H9 (cell line): ENCODE data around the gene TACC2. TPM values are rescaled to one million over a fixed set of nuclear protein-coding genes. Genes with fewer than 3 reads are reported as not detected.

Experiments used
- DNase-seq: peaks from one replicate; pipeline ENCODE4 v3.0.0-alpha.2; 2017
- H2AFZ ChIP-seq: one replicate; pipeline ENCODE4 v1.6.1; 2013; ENCODE audit warnings: mild to moderate bottlenecking, low read length, control low read depth, moderate library complexity
- H2AK5ac ChIP-seq: 2 replicates; pipeline ENCODE4 v1.6.1; 2013; ENCODE audit warnings: low read length, control low read depth, mixed read lengths; ENCODE audit not compliant: insufficient read length
- H2BK120ac ChIP-seq: one replicate; pipeline ENCODE4 v1.6.1; 2013; ENCODE audit warnings: low read depth, mild to moderate bottlenecking, low read length, control low read depth, inconsistent platforms; ENCODE audit not compliant: poor library complexity, severe bottlenecking
- H2BK12ac ChIP-seq: 2 replicates; pipeline ENCODE4 v1.6.1; 2013; ENCODE audit warnings: low read length, control low read depth, mixed read lengths, low read depth; ENCODE audit not compliant: insufficient read length
- H2BK15ac ChIP-seq: 2 replicates; pipeline ENCODE4 v1.6.1; 2013; ENCODE audit warnings: low read depth, low read length, control low read depth
- H2BK20ac ChIP-seq: one replicate; pipeline ENCODE4 v1.6.1; 2013; ENCODE audit warnings: low read depth, mild to moderate bottlenecking, low read length, control low read depth, inconsistent platforms; ENCODE audit not compliant: poor library complexity, severe bottlenecking
- H2BK5ac ChIP-seq: 2 replicates; pipeline ENCODE4 v1.6.1; 2013; ENCODE audit warnings: low read length, control low read depth, mixed read lengths; ENCODE audit not compliant: insufficient read length
- H3K14ac ChIP-seq: 2 replicates; pipeline ENCODE4 v1.6.1; 2013; ENCODE audit warnings: low read length, control low read depth; ENCODE audit not compliant: insufficient read depth
- H3K18ac ChIP-seq: 2 replicates; pipeline ENCODE4 v1.6.1; 2013; ENCODE audit warnings: low read depth, mild to moderate bottlenecking, mixed read lengths, low read length, control low read depth; ENCODE audit not compliant: insufficient read length
- H3K23ac ChIP-seq: 2 replicates; pipeline ENCODE4 v1.6.1; 2013; ENCODE audit warnings: low read length, control low read depth, mixed read lengths, low read depth; ENCODE audit not compliant: insufficient read length
- H3K23me2 ChIP-seq: 2 replicates; pipeline ENCODE4 v1.6.1; 2013; ENCODE audit warnings: low read depth, mild to moderate bottlenecking, mixed read lengths, low read length, control low read depth; ENCODE audit not compliant: insufficient read length, poor library complexity, severe bottlenecking
- H3K27ac ChIP-seq: 2 replicates; pipeline ENCODE4 v1.5.1; 2013; ENCODE audit warnings: low read length, control low read depth, mixed read lengths, low read depth; ENCODE audit not compliant: insufficient read length
- H3K27me3 ChIP-seq: 2 replicates; pipeline ENCODE4 v1.6.1; 2013; ENCODE audit warnings: low read length, control low read depth, inconsistent platforms; ENCODE audit not compliant: insufficient read depth
- H3K4ac ChIP-seq: 2 replicates; pipeline ENCODE4 v1.6.1; 2013; ENCODE audit warnings: low read depth, mild to moderate bottlenecking, control low read depth, inconsistent platforms, low read length, moderate library complexity
- H3K4me1 ChIP-seq: 2 replicates; pipeline ENCODE4 v1.6.1; 2013; ENCODE audit warnings: low read length, control low read depth, inconsistent platforms; ENCODE audit not compliant: insufficient read depth
- H3K4me2 ChIP-seq: 2 replicates; pipeline ENCODE4 v1.6.1; 2013; ENCODE audit warnings: low read length, control low read depth, mixed read lengths; ENCODE audit not compliant: insufficient read length, insufficient read depth
- H3K56ac ChIP-seq: 2 replicates; pipeline ENCODE4 v1.6.1; 2013; ENCODE audit warnings: low read depth, mild to moderate bottlenecking, mixed read lengths, low read length, control low read depth; ENCODE audit not compliant: insufficient read length
- H3K79me1 ChIP-seq: 2 replicates; pipeline ENCODE4 v1.6.1; 2013; ENCODE audit warnings: low read depth, mild to moderate bottlenecking, moderate library complexity, low read length, control low read depth, inconsistent platforms; ENCODE audit not compliant: insufficient read depth, poor library complexity, severe bottlenecking
- H3K79me2 ChIP-seq: 2 replicates; pipeline ENCODE4 v1.6.1; 2013; ENCODE audit warnings: low read length, control low read depth, inconsistent platforms; ENCODE audit not compliant: insufficient read depth
- H3K9ac ChIP-seq: 2 replicates; pipeline ENCODE4 v1.6.1; 2013; ENCODE audit warnings: low read length, control low read depth, mixed read lengths; ENCODE audit not compliant: insufficient read length; ENCODE audit errors: extremely low read depth
- H3K9me3 ChIP-seq: one replicate; pipeline ENCODE4 v1.6.1; 2013; ENCODE audit warnings: low read depth, low read length, inconsistent platforms; ENCODE audit not compliant: control insufficient read depth
- H3T11ph ChIP-seq: one replicate; pipeline ENCODE4 v1.6.1; 2013; ENCODE audit warnings: mild to moderate bottlenecking, low read length, control low read depth, inconsistent platforms
- H4K20me1 ChIP-seq: one replicate; pipeline ENCODE4 v1.6.1; 2013; ENCODE audit not compliant: control insufficient read depth, insufficient read length, insufficient read depth
- H4K5ac ChIP-seq: 2 replicates; pipeline ENCODE4 v1.6.1; 2013; ENCODE audit warnings: low read depth, mild to moderate bottlenecking, mixed read lengths, low read length, control low read depth; ENCODE audit not compliant: insufficient read length
- H4K8ac ChIP-seq: replicated peaks from 2 replicates; pipeline ENCODE4 v1.6.1; 2013; ENCODE audit warnings: low read length, control low read depth, mixed read lengths, low read depth; ENCODE audit not compliant: insufficient read length
- H4K91ac ChIP-seq: 2 replicates; pipeline ENCODE4 v1.6.1; 2013; ENCODE audit warnings: low read depth, mild to moderate bottlenecking, moderate library complexity, mixed read lengths, low read length, control low read depth; ENCODE audit not compliant: insufficient read length
- H3K27ac Mint-ChIP-seq, 3 experiments: 2 replicates in 2 of 3; 3 replicates in 1 of 3; pipeline ENCODE4 v1.8.0; 2020 to 2021; ENCODE audit warnings: mixed read lengths in 3 of 3, mild to moderate bottlenecking in 1 of 3, moderate library complexity in 1 of 3
- H3K27me3 Mint-ChIP-seq: 2 replicates; pipeline ENCODE4 v1.8.0; 2021; ENCODE audit warnings: low read depth, mild to moderate bottlenecking, moderate library complexity, mixed read lengths
- H3K36me3 Mint-ChIP-seq, 3 experiments: 2 replicates in 2 of 3; 3 replicates in 1 of 3; pipeline ENCODE4 v1.8.0; 2020 to 2021; ENCODE audit warnings: low read depth in 3 of 3, mixed read lengths in 3 of 3; ENCODE audit not compliant: insufficient read depth in 1 of 3
- H3K4me1 Mint-ChIP-seq, 2 experiments: 2 replicates each; pipeline ENCODE4 v1.8.0; 2020; ENCODE audit warnings: mixed read lengths in 2 of 2
- H3K4me3 Mint-ChIP-seq, 2 experiments: 2 replicates in 1 of 2; 3 replicates in 1 of 2; pipeline ENCODE4 v1.8.0; 2020 to 2021; ENCODE audit warnings: mild to moderate bottlenecking in 2 of 2, mixed read lengths in 2 of 2, moderate library complexity in 1 of 2
- H3K9me3 Mint-ChIP-seq, 2 experiments: 2 replicates in 1 of 2; 3 replicates in 1 of 2; pipeline ENCODE4 v1.8.0; 2020; ENCODE audit warnings: mild to moderate bottlenecking in 2 of 2, mixed read lengths in 2 of 2, moderate library complexity in 1 of 2
- CTCF ChIP-seq: fragments of 200-600 bp; sonication (generic); conservative IDR thresholded peaks from 3 replicates; pipeline ENCODE4 v1.8.0; 2021; ENCODE audit warnings: antibody characterized with exemption, mild to moderate bottlenecking
- WGBS: extraction: QIAGEN DNeasy Blood & Tissue Kit; methylation state at CpG from one replicate; pipeline ENCODE4 v1.1.7; 2013; ENCODE audit warnings: missing lambda C conversion rate, low lambda C conversion rate, mixed read lengths; ENCODE audit not compliant: insufficient read length; ENCODE audit errors: extremely low coverage; 5-methylcytosine and 5-hydroxymethylcytosine counted together
- total RNA-seq: library from RNA; stranded (reverse); gene quantifications from 2 replicates; pipeline ENCODE4 v1.2.1, GENCODE V29; 2021

Gene TACC2
- total RNA-seq, 1 experiment from 2014 or later, result 58.1 TPM

GRCh38 chr10:122264931-122265330 is 276.0 kb downstream of the TACC2 start:
- no peak overlapping the region for H3K27ac Mint-ChIP-seq
- H3K27me3 Mint-ChIP-seq, result no peaks in the 10 kb centered on the region
- no peak overlapping the region for H2AK5ac ChIP-seq
- H3K4me1 ChIP-seq, result no peaks in the 10 kb centered on the region; the same call in 1 of the 2 replicates
- H4K5ac ChIP-seq, result no peak overlapping the region
- no peaks in the 10 kb centered on the region for H3K79me1 ChIP-seq
- peaks cover 21 to 23% of the 10 kb centered on the region in 2 experiments for H3K9me3 Mint-ChIP-seq
- peaks cover 6 to 10% of the 10 kb centered on the region in 2 experiments; a peak in 3 of 4 replicates for H3K4me1 Mint-ChIP-seq
- H3T11ph ChIP-seq, result no peak overlapping the region
- H2BK5ac ChIP-seq, result no peak overlapping the region
- no peaks in the 10 kb centered on the region for H3K27me3 ChIP-seq
- H2BK20ac ChIP-seq, result no peak overlapping the region
- no peak overlapping the region for H3K4ac ChIP-seq
- no peak overlapping the region for H4K8ac ChIP-seq
- H4K91ac ChIP-seq, result no peak overlapping the region
- H3K36me3 Mint-ChIP-seq, result peaks cover 17 to 28% (median 25%) of the 10 kb centered on the region in 3 experiments
- no peak overlapping the region for H3K27ac ChIP-seq
- TF ChIP-seq CTCF, result no peak
- H2AFZ ChIP-seq, result no peak overlapping the region
- no peak overlapping the region for H3K23ac ChIP-seq
- H3K4me3 Mint-ChIP-seq, result no peak overlapping the region
- no peak overlapping the region for H3K14ac ChIP-seq
- H3K23me2 ChIP-seq, result no peaks in the 10 kb centered on the region
- no peak overlapping the region for H2BK15ac ChIP-seq
- H4K20me1 ChIP-seq, result no peaks in the 10 kb centered on the region
- no peaks in the 10 kb centered on the region for H3K79me2 ChIP-seq
- H3K4me2 ChIP-seq, result no peak overlapping the region
- H2BK120ac ChIP-seq, result no peak overlapping the region
- no peak overlapping the region for H2BK12ac ChIP-seq
- H3K9ac ChIP-seq, result no peak overlapping the region
- H3K9me3 ChIP-seq, result no peaks in the 10 kb centered on the region
- DNase-seq, result no peak
- no CpG with 5 or more reads among the region's 8 CpGs for WGBS
- no peak overlapping the region for H3K56ac ChIP-seq
- no peak overlapping the region for H3K18ac ChIP-seq
